GM12878 (cell line): ENCODE data around the gene PHC2. TPM values are rescaled to one million over a fixed set of nuclear protein-coding genes. Genes with fewer than 3 reads are reported as not detected.

Experiments used
- POLR2AphosphoS2 ChIP-seq: IDR thresholded peaks from 2 replicates; pipeline ENCODE4 v1.6.1; 2011; ENCODE audit warnings: low read depth, mild to moderate bottlenecking, low read length, improper control_type of control experiment, moderate library complexity
- RFX5 ChIP-seq: IDR thresholded peaks from 2 replicates; pipeline ENCODE4 v1.6.1; 2011; ENCODE audit warnings: low read depth, low read length, improper control_type of control experiment
- SKIL ChIP-seq: fragments of 450-650 bp; IDR thresholded peaks from 2 replicates; pipeline ENCODE4 v1.6.1; 2017; ENCODE audit warnings: mild to moderate bottlenecking, low read depth, inconsistent platforms; ENCODE audit not compliant: poor library complexity, severe bottlenecking
- ZBTB33 ChIP-seq: fragments of 450-650 bp; IDR thresholded peaks from 2 replicates; pipeline ENCODE4 v1.6.1; 2017; ENCODE audit warnings: mild to moderate bottlenecking
- ZNF592 ChIP-seq: fragments of 450-650 bp; IDR thresholded peaks from 2 replicates; pipeline ENCODE4 v1.6.1; 2017; ENCODE audit warnings: mild to moderate bottlenecking, moderate library complexity
- ZSCAN29 ChIP-seq: fragments of 450-650 bp; IDR thresholded peaks from 2 replicates; pipeline ENCODE4 v1.6.1; 2017; ENCODE audit warnings: mild to moderate bottlenecking, moderate library complexity
- polyA plus RNA-seq, 11 experiments: library from polyadenylated mRNA; depleted of rRNA in 4 of 11; unstranded in 6 of 11; stranded (reverse) in 5 of 11; fragments of >200 nt; fragmentation: Nextera tagmentation in 4 of 11; fragmentation: Illumina TruSeq in 1 of 11; extraction: Ambion mirVana in 4 of 11; extraction: Trizol in 1 of 11; gene quantifications; 1 replicate in 1 of 11; 2 replicates in 10 of 11; pipeline versions ENCODE4 v1.2.1 to v1.2.3, GENCODE V29; 2011 to 2016; ENCODE audit warnings: inconsistent platforms in 2 of 11, missing spikeins in 2 of 11, low read depth in 1 of 11
- total RNA-seq, 4 experiments: library from RNA; depleted of rRNA in 3 of 4; stranded (reverse); fragments of >200 nt in 3 of 4; fragmentation: Illumina TruSeq in 1 of 4; extraction: Trizol in 1 of 4; gene quantifications; 2 replicates each; pipeline versions ENCODE4 v1.2.1 to v1.2.3, GENCODE V29; 2013 to 2021
- TF ChIP-seq, protein P1 (sequence below): IDR thresholded peaks from 2 replicates; pipeline ENCODE4 v1.6.1; 2012; ENCODE audit warnings: mild to moderate bottlenecking, low read depth, low read length
- TF ChIP-seq, protein P2 (sequence below): fragments of 450-650 bp; formaldehyde crosslinking; IDR thresholded peaks from 2 replicates; pipeline ENCODE4 v1.4.0; 2020; ENCODE audit warnings: mild to moderate bottlenecking, moderate library complexity

The PHC2 gene
- total and polyA plus RNA-seq, 10 of the 15 experiments (the other 5 are each of a cell fraction or from before 2014, with no cell fraction given): 2.0 to 35.9 (median 16.4) TPM

DNA sequence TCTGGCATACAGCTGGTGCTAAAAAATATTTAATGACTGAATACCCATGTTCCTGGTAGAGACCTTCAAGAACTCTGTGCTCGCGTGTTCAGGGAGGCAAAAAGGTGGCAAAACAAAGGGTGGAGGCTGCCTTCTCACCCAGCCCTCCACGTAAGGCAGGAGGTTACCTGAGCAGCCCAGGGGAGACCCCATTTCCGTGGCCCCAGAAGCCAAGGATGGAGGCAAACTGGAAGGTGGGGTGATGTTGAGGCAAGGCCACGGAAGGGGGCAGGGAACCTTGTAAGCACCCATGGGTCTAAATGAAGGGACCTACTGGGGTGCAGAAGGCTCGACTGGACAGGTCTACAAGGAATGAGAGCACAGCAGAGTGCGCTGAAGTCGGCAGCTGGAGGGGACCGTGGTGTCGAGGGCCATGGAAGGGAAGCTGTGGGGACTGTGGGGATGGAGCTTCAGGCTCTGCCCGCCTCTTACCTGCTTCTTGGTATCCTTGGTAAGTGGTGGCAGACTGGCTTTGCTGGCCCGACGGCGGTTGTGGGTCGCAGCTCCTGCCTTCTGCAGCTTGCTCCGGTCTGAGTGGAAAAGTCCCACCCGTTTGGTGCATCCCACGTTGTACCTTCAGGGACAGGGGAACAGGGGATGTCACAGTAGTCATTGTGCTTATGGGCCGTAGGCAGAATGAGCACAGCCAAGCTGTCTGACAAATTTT lies 101.1 kb downstream of the PHC2 start (continued):
- TF ChIP-seq ZBTB33 (no peak), ZSCAN29 (no peak), SKIL (no peak), POLR2AphosphoS2 (no peak), RFX5 (no peak), ZNF592 (no peak)
- TF ChIP-seq, protein P1, sequence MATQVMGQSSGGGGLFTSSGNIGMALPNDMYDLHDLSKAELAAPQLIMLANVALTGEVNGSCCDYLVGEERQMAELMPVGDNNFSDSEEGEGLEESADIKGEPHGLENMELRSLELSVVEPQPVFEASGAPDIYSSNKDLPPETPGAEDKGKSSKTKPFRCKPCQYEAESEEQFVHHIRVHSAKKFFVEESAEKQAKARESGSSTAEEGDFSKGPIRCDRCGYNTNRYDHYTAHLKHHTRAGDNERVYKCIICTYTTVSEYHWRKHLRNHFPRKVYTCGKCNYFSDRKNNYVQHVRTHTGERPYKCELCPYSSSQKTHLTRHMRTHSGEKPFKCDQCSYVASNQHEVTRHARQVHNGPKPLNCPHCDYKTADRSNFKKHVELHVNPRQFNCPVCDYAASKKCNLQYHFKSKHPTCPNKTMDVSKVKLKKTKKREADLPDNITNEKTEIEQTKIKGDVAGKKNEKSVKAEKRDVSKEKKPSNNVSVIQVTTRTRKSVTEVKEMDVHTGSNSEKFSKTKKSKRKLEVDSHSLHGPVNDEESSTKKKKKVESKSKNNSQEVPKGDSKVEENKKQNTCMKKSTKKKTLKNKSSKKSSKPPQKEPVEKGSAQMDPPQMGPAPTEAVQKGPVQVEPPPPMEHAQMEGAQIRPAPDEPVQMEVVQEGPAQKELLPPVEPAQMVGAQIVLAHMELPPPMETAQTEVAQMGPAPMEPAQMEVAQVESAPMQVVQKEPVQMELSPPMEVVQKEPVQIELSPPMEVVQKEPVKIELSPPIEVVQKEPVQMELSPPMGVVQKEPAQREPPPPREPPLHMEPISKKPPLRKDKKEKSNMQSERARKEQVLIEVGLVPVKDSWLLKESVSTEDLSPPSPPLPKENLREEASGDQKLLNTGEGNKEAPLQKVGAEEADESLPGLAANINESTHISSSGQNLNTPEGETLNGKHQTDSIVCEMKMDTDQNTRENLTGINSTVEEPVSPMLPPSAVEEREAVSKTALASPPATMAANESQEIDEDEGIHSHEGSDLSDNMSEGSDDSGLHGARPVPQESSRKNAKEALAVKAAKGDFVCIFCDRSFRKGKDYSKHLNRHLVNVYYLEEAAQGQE: no peak
- TF ChIP-seq, protein P2, sequence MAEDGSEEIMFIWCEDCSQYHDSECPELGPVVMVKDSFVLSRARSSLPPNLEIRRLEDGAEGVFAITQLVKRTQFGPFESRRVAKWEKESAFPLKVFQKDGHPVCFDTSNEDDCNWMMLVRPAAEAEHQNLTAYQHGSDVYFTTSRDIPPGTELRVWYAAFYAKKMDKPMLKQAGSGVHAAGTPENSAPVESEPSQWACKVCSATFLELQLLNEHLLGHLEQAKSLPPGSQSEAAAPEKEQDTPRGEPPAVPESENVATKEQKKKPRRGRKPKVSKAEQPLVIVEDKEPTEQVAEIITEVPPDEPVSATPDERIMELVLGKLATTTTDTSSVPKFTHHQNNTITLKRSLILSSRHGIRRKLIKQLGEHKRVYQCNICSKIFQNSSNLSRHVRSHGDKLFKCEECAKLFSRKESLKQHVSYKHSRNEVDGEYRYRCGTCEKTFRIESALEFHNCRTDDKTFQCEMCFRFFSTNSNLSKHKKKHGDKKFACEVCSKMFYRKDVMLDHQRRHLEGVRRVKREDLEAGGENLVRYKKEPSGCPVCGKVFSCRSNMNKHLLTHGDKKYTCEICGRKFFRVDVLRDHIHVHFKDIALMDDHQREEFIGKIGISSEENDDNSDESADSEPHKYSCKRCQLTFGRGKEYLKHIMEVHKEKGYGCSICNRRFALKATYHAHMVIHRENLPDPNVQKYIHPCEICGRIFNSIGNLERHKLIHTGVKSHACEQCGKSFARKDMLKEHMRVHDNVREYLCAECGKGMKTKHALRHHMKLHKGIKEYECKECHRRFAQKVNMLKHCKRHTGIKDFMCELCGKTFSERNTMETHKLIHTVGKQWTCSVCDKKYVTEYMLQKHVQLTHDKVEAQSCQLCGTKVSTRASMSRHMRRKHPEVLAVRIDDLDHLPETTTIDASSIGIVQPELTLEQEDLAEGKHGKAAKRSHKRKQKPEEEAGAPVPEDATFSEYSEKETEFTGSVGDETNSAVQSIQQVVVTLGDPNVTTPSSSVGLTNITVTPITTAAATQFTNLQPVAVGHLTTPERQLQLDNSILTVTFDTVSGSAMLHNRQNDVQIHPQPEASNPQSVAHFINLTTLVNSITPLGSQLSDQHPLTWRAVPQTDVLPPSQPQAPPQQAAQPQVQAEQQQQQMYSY (CRISPR knock-in tag): no peak
